ENCODE data around the gene NGLY1.

Gene NGLY1

DNA sequence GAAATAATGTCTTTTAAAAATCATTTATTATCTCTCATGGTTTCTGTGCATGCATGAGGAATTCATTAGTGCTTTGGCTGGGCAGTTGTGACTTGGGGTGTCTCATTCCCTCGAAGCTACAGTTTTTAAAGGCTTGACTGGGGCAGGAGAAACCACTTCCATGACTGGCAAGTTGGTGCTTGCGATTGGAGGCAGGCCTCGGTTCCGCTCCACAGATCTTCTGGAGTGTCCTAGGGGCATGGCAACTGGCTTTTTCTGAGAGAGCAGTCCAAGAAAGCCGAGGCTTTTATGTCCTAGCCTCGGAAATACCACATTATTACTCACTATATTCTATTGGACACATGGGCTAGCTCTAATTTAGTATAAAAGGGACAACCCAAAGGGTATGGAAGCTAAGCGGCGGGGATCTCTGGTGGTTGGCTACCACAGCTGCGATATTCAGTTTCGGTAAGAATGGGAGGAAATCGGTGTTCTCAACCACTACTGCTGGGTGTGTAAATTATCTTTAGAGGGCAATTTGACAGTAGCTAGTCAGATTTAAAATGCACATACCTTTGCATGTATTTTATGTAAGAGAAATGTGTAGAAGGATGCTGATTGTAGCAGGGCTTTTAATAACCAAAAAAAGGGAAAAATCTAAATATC lies 69.8 kb downstream of the NGLY1 start:
- no peak for DNase-seq (ENCODE audit: low read depth in 1 of 2, low spot score in 1 of 2)

- no peak for DNase-seq (ENCODE audit: low read depth in 1 of 2, low spot score in 1 of 2)
These were observed 72.2 kb downstream of the NGLY1 start for GRCh38 chr3:25711090-25711489.

GRCh38 chr3:25708036-25708435 lies 75.2 kb downstream of the NGLY1 start:
- DNase-seq (ENCODE audit: low read depth in 1 of 2, low spot score in 1 of 2): no peak

- no peak for DNase-seq (ENCODE audit: low read depth in 1 of 2, low spot score in 1 of 2)
These were observed 75.8 kb downstream of the NGLY1 start for GRCh38 chr3:25707268-25707926.

GRCh38 chr3:25706213-25706612 lies 77.0 kb downstream of the NGLY1 start:
- DNase-seq (ENCODE audit: low read depth in 1 of 2, low spot score in 1 of 2): no peak

DNA sequence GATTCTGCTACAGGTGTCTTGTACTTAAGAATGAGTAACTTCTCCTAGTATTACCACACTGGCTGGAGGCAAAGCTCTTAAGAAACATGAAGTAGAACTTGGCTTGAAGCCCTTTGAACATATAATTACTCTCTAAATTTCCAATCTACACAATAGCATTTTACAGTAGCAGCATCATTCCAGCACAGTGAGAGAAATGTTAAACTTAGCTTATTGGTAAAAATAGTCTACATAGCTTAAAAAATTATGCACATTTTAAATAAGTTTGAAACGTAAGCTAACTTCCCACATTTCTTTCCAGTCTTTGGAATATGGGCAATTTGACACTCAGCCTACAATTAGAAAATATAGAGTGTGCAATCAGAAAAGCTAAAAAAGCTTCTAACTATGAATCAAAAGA lies 85.7 kb downstream of the NGLY1 start:
- no peak for DNase-seq (ENCODE audit: low read depth in 1 of 2, low spot score in 1 of 2)

DNA sequence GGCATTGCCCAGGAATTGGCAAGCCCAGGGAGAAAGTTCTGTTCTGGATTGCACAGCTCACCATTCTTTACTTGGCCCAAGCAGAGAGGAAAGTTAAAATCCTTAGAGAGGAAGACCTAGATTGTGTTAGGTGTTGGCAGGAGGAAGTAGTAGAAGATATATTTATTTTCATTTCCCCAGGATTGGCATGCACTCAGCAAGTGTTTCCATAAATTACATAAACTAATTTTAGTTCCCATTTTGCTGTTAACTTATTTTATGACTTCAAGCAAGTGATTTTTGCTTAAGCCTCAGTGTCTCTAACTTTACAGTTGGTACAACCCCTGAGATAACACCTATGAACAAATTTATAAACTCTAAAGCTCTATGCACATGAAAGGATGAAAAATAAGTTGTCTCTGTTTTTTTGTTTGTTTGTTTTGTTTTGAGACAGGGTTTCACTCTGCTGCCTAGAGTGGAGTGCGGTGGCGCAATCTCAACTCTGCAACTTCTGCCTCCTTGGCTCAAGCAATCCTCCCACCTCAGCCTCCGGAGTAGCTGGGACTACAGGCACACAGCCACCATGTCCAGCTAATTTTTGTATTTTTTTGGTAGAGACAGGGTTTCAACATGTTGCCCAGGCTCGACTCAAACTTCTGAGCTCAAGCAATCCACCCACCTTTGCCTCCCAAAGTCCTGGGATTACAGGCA lies 87.4 kb downstream of the NGLY1 start:
- no peak for DNase-seq (ENCODE audit: low read depth in 1 of 2, low spot score in 1 of 2)

DNA sequence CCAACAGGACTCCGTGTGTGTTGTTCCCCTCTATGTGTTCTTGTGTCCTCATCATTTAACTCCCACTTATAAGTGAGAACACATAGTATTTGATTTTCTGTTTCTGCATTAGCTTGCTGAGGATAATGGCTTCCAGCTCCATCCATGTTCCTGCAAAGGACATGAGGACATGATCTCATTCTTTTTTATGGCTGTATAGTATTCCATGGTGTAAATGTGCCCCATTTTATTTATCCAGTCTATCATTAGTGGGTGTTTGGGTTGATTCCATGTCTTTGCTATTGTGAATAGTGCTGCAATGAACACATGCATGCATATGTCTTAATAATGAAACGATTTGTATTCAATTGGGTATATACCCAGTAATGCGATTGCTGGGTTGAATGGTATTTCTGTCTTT lies 90.0 kb downstream of the NGLY1 start:
- no peak for DNase-seq (ENCODE audit: low read depth in 1 of 2, low spot score in 1 of 2)

DNA sequence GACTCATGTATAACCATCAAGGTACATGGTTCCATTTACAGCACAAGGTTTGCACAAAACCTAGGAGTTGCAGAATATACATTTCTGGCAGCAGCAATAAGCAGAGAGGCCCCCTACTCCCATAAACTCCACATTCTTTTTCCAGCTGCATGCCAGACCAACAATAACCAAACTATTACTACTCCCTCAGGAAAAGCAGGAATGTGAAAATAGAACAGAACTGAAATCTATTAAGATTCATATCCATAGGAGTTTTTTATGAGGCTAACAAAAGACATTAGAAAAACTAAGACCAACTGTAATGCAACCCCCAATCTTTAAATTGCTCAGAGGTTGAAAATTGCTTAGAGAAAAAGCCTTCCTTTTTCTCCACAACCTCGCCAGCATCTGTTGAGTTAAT lies 90.9 kb downstream of the NGLY1 start:
- no peak for DNase-seq (ENCODE audit: low read depth in 1 of 2, low spot score in 1 of 2)

DNA sequence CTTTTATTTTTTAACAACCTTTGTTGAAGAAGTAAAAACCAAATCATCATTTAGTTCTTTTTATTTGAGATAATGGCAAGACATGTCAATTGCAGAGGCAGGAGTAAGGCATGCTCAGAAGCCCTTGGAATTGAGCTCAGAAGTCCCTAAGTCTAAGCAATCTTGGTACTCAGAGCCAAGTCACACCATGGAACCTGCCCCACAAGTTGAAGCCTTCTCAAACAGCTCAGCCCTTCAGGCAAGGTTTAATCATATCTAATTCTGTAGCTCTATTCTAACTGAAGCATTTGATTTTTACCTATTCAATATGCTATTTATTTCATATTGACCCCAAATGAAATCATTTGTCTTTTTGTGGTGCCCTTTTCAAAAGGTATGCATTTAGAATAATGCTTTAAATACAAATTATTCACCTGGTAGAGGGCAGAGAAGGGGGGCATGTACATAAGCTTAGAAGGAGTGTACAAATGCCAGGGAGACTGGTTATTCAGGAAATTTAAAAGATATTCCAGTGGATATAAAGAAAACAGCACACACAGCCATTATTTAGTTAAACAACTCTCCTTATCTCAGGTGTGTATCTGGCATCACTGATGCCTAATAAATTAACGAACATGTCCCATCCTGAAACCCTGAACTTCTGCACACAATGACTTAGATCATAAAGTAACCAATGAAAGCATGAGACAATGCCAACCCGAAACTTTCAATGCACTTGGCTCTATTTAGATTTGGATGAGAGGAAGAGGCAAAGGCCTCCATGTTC lies 92.3 kb downstream of the NGLY1 start:
- no peak for DNase-seq (ENCODE audit: low read depth in 1 of 2, low spot score in 1 of 2)

GRCh38 chr3:25689226-25689625 lies 94.0 kb downstream of the NGLY1 start:
- DNase-seq (ENCODE audit: low read depth in 1 of 2, low spot score in 1 of 2): no peak

GRCh38 chr3:25687742-25688141 lies 95.5 kb downstream of the NGLY1 start:
- no peak for DNase-seq (ENCODE audit: low read depth in 1 of 2, low spot score in 1 of 2)

GRCh38 chr3:25686766-25687165 lies 96.5 kb downstream of the NGLY1 start:
- DNase-seq (ENCODE audit: low read depth in 1 of 2, low spot score in 1 of 2): no peak

DNA sequence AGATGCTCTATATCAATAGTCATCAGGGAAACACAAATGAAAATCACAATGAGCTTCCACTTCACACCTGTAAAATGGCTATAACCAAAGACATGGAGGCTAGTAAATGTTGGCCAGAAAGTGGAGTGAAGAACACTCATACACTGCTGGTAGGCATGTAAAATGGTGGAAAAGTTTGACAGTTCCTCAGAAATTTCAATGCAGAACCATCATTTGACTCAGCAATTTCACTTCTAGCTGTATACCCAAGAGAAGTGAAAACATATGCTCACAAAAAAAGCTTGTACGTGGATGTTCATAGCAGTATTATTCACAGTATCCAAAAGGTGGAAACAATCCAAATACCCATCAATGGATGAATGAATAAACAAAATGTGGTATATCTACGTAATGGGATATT lies 99.4 kb downstream of the NGLY1 start:
- DNase-seq (ENCODE audit: low read depth in 1 of 2, low spot score in 1 of 2): no peak

GRCh38 chr3:25683410-25683809 lies 99.8 kb downstream of the NGLY1 start:
- no peak for DNase-seq (ENCODE audit: low read depth in 1 of 2, low spot score in 1 of 2)

DNA sequence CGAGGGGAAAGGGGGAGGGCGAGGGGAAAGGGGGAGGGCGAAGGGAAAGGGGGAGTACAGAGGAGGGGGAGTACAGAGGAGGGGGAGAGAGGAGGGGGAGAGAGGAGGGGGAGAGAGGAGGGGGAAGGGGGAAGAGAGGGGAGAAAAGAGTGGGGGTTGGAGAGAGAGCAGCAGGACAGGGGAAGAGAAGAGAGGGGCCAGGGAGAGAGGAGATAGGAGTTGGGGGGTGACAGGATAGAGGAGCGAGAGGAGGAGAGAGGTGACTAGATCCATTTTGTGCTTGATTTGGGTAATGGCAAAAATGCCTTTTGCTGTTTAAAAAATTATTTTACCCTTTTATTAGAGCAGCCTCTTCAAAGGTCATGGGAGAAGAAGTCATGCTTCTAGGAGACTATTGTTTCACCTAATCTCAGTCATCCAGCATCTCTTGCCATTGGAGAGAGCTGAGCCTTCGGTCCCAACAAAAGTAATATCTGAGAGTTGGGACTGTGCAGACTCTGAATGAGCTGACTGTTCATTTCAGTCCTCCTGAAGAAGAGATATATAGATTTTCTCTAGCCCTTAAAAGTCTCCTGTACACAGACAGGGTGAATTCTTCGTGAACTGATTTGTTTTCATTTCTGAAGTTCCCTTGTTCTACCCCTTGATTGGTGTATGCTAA lies 103.5 kb downstream of the NGLY1 start:
- DNase-seq (ENCODE audit: low read depth in 1 of 2, low spot score in 1 of 2): no peak

- no peak for DNase-seq (ENCODE audit: low read depth in 1 of 2, low spot score in 1 of 2)
These were observed 104.1 kb downstream of the NGLY1 start for GRCh38 chr3:25679166-25679565.

DNA sequence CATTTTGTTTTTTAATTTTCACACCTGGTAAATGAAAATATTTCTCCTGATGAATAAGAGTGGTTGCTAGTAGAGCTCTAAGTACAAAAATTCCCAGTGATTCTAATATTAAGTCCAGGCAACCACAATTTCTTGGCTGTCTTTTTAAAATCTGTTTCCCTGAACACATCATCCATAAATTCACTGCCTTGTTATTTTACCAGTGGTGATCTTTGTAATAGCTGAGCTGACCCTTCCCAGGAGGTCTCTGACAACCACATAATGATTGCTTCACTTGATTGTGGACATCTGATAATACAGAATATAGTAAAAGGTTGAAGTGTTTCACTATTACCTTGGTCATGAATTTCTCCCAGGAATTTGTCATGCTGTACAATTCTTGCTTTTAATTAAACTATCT lies 104.7 kb downstream of the NGLY1 start:
- no peak for DNase-seq (ENCODE audit: low read depth in 1 of 2, low spot score in 1 of 2)

DNA sequence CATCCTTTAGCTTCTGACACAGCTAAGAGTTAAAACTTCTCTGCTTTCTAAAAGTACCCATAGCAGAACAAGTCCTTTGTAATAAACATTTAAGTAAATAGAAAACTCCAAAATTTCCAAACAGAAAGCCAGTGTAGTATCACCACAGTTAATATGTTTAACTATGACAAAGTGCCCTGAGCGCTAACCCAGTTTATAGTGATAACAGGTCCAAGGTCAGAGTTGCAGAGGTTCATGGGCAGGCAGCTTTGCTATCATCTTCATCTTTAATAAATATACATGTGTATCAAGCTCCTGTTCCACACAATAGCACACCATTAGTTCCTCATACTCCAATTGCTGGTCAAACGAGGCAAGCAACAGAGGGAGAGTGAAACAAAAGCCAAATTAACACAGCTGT lies 106.1 kb downstream of the NGLY1 start:
- DNase-seq (ENCODE audit: low read depth in 1 of 2, low spot score in 1 of 2): no peak

GRCh38 chr3:25674670-25675069 lies 108.6 kb downstream of the NGLY1 start:
- no peak for DNase-seq (ENCODE audit: low read depth in 1 of 2, low spot score in 1 of 2)

DNA sequence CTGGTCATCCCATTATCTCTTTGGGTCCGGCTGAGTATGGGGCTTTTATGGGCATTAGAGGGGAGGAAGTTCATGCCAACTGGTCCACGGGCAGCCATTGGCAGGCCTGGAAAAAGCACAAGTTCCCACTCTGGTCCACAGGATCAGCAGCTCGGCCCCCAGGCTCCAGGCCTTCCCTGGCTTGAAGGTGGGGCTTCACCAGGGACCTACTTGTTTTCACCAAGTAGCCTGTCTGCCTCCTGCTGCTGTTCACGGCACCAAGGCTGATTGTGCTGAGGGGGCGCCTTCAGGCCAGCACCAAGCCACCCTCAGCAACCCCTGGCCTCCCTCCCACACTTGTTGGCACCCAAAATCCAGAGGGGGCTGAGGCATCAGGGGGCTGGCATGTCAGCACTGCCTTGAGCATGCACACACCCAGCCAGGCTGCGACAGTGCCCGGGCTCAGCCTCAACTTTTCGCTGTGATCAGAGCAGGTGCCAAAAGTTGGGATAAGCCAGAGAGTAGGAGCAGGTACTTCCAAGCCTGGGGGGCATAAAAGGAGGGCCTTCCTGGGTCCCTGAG lies 109.4 kb downstream of the NGLY1 start:
- DNase-seq (ENCODE audit: low read depth in 1 of 2, low spot score in 1 of 2): no peak

All from stimulated activated CD4-positive, alpha-beta T cell treated with anti-CD3 and anti-CD28 coated beads, Interleukin-15, amount 100 ng/mL, for 1 hour (primary cell).